Kidney capillary endothelial cell (primary cell): ENCODE data around the gene ZBTB7A.

Experiments
- DNase-seq: peaks from one replicate; pipeline ENCODE4 v3.0.0-alpha.2; 2018; ENCODE audit warnings: low spot score

Gene ZBTB7A

DNA sequence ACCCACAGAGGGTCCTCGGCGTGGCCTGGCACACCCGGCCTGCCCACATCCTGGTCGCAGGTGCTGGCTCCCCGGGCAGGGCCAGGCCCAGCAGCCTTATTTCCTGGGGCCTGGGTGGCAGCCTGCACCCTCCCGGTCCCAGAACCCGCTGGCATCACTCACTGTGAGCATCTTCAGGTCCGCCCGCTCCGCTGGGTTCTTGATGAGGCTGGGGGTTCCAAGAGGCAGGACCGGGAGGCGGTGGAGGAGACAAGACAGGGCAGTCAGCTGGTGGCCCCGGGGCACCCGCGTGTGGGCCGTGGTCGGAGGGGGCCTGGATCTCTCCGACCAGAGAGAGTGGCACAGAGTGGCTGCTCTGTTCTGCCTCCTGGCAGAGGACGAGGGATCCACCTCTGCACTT lies 27.6 kb upstream of the ZBTB7A start:
- DNase-seq = no peak

DNA sequence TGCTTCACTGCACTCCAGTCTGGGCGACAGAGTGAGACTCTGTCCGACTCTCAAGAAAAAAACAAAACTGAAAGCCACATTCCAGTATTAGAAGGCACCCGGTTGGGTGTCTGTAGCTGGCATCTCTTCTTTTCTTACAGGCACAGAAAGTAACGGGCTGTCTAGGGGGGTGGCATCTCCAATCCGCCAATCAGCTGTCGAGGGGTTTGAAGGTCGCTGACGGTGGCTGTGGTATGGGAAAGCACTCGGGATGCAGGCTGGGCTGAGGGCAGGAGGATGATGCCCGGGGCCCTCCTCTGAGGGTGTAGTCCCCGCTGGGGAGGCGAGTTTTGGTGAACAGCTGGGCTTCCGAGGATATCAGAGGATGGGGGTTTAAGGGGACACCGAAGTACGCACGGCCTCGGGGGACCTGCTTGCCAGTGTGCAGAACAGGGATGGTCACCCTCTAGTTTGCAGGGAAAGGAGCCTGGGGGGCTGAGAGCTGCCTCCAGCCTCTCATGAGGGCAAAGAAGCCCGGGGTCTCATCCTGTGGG lies 27.0 kb upstream of the ZBTB7A start:
- DNase-seq = no peak

GRCh38 chr19:4090356-4091220 lies 23.9 kb upstream of the ZBTB7A start:
- DNase-seq = no peak

DNA sequence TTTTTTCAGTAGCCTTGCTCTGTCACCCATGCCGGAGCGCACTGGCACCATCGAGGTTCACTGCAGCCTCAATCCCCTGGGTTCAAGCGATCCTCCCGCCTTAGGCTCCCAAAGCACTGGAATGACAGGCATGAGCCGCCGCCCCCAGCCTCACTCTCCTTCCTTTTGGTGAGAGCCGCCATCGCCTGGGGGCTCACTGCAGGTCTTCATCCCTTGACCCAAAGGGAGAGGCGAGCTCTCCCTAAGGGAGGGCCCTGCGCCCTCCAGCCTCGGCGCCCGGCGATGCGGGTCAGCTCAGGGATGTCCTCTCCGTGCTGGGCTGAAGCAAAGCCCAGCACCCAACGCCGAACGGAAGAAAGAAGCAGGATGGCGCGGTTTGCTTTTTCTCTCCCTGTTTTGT lies 23.2 kb upstream of the ZBTB7A start:
- DNase-seq = no peak

DNA sequence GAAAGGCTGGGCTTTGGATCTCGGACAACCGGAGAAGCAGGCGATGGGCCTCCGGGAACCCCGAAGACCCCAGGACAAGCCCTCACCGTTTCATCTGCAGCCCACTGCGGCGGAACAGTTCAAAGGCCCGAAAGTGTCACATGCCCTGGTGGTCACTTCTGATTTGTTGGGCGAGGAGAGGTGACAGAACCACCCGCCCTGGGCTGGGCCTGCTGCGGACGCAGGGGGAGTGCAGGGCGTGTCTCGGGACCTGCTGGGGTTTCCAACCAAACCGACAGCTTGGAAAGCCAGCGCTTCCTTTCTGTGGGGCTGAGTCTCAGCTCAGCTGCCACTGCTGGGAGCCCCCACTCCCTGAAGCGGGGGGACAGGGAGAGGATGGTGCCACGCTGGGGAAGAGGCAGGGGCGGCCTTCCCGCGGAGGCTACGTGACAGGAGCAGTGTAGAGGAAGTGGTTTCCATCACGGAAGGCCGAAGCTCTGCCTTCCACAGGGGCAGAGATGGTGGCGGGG lies 22.8 kb upstream of the ZBTB7A start:
- DNase-seq = no peak

DNA sequence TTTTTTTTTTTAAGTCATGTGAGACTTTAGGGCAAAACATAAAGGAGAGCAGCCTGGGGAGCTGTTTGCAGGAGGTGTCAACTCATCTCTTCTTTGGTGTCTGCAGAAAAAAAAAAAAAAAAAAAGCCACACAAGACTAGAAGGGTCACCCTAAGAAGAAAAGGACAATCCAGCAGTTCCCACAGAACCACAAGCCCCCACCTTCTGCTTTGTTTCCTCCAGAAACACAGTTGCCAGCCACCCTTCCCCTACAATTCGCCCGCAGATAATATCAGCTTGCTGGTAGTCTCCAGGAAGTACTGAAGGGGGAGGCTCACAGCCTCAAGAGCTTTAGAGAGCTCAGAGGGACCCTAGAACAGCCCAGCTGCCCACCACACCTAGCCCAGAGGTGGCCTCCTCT lies 22.3 kb upstream of the ZBTB7A start:
- DNase-seq = no peak

DNA sequence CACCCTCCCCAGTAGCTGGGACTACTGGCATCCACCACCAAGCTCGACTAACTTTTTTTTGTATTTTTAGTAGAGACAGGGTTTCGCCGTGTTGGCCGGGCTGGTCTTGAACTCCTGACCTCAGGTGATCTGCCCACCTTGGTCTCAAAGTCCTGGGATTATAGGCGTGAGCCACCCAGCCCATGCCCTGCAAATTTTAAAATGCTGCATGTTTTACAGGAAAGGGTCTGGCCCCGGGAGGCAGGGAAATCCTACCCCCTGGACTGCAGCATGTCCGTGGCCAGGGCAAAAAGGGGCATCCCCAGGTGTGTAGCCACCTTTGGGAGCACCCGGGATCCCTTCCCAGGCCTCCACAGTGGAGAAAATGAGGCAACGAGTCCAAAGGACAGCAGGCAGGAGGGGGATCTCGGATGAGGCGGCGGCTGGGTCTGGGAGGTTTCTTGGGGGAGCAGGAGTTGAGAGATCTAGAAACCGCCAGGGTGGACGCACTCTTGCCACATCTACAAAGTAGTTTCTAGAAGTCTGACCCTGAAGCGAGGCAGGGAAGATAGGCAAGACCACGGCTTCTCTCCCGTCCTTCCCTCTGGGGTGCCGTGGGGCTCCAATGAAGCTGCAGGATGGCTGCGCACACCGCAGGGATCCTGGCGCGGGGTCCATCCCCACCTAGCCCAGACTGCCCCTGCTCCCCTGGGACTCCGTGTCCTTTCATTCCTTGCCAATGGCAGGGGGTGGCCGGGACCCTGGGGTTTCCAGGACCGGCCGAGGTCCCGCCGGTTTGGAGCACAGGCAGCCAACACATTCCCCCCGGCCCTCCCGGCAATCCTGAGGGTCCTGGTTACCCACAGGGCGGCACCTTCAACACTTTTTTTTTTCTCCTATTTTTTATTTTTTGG lies 21.3 kb upstream of the ZBTB7A start:
- no peak for DNase-seq

DNA sequence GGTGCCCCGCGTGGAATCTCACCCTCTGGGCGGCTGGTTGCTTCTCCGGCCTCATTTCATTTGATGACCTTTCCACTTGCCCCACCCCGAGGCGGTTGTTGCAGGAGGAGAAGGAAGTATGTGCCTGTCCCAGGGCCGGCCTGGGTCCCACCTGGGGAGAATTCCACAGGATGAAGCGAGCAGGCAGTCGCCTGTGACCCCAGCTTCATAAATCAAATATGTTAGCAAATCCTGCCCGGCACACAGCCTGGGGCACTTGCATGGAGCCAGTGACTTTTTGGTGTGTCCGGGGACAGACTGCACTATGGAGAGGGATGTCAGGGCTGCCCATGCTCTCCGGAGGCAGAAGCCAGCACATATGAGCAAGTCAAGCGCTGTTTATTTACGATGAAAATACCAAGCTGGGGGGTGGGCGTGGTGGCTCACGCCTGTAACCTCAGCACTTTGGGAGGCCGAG lies 19.7 kb upstream of the ZBTB7A start:
- no peak for DNase-seq

DNA sequence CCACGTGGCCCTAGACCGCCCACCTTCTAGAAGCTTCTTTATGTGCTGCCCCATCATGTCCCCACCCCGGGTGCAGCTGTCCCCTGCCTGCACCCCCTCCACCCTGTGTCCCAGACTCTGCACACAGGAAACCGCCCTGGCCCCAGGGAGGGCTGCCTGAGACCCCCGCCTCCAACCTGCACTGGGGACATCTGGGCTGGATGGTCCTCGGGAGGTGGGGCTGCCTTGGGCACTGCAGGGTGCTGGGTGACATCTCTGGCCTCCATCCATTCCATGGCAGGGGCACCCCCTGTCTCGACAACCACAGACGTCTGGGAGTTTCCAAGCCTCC lies 17.8 kb upstream of the ZBTB7A start:
- DNase-seq = no peak

DNA sequence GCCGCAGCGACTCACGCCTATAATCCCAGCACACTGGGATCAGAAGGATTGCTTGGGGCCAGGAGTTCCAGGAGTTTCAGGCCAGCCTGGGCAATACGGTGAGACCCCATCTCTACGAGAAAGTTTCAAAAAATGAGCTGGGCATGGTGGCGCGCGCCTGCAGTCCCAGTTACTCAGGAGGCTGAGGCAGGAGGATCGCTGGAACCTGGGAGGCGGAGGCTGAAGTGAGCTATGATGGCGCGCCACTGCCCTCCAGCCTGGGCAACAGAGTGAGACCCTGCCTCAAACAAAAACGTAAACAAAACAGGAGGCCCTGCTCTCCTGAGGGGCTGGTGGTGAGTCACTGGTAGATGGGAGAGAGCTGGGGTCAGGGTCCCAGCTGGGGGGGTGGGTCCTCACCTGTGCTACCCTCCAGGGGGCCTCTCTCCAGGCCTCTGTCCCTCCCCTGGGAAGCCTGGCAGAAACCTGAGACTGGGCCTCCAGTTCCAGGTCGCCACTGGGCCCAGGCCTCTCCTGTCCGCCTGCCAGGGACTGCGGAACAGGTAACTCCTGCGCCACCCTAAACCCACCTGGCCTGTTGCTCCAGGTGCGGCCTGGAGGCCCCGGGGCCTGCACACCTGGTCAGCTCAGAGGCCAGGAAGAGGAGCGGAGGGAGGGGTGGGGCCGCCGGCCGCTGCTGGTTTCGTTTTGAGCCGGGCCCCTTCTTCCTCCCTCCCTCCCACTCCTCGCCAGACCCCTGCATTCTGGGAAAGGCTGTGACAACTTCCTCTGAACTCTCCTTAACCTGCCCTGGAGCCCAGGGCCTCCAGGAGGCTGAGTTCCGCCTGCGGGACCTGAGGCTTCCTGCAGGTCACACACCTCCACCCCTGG lies 17.2 kb upstream of the ZBTB7A start:
- no peak for DNase-seq

GRCh38 chr19:4082172-4082571 lies 15.5 kb upstream of the ZBTB7A start:
- no peak for DNase-seq

DNA sequence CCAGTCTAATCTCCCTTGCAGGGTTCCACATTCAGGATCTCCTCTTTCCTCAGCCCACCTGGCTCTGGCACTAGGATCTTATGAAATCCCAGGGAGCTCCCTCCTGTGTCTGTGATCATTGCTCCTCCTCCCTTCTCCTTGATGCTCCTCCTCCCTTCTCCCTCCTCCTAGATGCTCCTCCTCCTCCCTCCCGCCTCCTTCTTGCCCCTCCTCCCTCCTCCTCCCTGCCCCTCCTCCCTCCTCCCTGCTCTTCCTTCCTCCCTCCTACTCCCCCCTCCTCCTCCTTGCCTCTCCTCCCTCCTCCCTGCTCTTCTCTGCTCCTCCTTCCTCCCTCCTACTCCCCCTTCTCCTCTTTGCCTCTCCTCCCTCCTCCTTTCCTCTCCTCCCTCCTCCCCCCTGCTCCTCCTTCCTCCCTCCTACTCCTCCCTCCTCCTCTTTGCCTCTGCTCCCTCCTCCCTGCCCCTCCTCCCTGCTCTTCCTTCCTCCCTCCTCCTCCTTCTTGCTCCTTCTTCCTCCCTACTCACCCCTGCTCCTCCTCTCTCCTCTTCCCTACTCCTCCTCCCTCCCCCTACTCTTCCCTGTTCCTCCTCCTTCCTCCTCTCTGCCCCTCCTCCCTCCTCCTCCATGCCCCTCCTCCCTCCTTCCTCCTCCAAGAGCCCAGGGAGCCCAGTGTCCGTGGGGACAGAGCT lies 14.9 kb upstream of the ZBTB7A start:
- no peak for DNase-seq

DNA sequence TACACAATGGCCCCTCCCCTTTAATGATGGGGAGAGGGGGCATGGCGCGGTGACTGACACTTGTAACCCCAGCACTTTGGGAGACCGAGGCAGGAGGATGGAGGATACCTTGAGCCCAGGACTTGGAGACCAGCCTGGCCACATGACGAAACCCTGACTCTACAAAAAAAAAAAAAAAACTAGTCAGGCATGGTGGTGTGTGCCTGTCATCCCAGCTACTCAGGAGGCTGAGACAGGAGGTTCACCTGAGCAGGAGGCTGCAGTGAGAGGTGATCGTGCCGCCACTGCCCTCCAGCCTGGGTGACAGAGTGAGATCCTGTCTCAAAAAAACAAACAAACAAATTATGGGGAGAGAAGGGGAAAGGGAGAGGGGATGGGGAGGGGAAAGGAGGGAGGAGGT lies 13.8 kb upstream of the ZBTB7A start:
- DNase-seq = no peak

DNA sequence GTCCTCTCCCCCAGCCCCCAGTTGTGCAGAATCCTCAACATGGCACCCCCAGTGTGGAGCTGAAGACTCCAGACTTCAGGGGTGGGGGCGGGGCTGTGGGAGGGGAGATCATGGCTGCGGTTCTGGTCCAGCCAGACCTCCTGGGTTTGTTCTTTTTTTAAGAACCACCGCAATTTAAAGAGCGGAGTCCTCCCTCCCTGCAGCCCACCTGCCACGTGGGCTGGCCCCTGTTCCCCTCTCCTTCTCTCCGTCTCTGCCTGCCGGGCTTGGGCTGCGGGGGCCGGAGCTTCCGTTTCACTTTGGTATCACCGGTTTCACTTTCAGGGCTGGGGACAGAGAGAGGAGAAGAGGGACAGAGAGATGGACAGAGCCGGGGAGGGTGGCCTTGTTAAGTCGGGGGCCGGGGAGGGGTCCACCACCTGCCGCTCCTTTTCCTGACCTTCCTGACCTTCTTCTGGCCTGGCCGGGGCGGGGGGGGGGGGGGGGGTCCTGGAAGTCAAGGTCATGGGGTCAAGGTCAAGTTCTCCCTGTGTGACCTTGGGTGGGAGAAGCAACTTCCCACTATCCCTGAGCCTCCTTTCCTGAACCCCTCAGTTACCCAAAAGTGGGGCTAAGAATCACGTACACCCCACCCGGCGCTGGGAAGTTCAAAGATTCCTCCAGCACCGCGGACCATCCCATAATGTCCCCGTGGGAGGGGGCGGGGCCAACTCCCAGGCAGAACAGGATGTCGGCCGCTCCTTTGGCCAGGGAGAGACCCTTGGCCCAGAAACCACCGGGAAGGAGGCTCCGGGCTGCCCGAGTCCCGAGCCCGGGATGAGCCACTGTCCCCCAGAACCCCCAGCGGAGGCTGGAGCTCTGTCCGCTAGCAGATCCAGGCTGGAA lies 11.3 kb upstream of the ZBTB7A start:
- DNase-seq = no peak

GRCh38 chr19:4077007-4077374 lies 10.3 kb upstream of the ZBTB7A start:
- no peak for DNase-seq

DNA sequence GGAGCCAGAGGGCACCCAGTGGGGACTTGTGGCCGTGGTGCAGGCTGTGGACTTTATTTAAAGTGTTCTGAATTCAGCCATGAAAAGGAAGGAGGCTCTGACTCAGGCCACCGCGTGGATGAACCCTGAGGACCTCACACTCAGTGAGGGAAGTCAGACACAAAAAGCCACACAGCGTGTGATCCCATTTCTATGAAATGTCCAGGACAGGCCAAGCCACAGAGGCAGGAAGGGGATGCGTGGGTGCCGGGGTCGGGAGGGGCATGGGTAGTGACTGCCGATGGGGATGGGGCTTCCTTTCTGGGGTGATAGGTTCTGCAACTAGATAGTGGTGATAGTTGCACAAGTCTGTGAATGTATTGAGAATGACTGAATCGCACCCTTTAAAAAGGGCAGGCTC lies 8.7 kb upstream of the ZBTB7A start:
- no peak for DNase-seq

- no peak for DNase-seq
Measured at GRCh38 chr19:4071610-4072009, 4.9 kb upstream of the ZBTB7A start.

GRCh38 chr19:4069331-4069959 lies 2.7 kb upstream of the ZBTB7A start:
- no peak for DNase-seq

DNA sequence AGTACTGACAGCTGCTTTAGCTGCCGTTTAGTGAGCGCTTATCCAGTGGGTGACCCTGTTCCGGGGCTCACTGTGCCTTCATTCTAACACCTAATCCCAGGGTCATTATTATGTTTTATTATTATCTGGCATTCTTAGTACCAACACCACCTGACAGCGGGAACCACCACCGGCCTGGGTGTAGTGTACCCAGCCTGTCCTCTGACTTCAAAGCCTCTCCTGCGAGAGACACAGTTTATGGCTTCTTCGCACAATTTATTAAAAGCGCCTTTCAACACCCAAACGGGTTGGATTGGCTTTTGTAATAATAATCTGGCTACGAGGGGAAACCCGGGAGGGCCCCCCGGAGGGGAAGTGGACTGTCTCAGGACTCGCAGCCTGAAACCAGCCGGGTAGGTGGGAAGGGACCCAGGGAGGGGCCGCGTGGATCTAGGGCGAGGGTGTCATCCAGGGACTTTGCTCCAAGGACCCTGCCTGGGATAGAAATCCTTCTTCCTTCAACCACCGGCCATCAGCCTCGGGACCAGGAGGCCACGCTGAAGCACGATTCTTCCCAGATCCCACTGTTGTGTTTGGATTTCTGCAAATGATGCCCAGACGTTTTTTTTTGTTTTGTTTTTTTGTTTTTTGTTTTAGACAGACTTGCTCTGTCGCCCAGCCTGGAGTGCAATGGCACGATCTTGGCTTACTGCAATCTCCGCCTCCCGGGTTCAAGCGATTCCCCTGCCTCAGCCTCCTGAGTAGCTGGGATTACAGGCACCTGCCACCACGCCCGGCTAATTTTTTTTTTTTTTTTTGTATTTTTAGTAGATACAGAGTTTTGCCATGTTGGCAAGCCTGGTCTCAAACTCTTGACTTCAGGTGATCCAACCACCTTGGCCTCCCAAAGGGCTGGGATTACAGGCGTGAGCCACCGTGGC lies 1.6 kb upstream of the ZBTB7A start:
- no peak for DNase-seq
